K562 (cell line): ENCODE measurements around the gene MRPL54. TPM values are rescaled to one million over a fixed set of nuclear protein-coding genes. Genes with fewer than 3 reads are reported as not detected.

Experiments used
- ADNP ChIP-seq: fragments of 200-800 bp; sonication (Bioruptor generic); IDR thresholded peaks from 2 replicates; pipeline ENCODE4 v1.6.1; 2016; ENCODE audit warnings: missing genetic modification characterization, missing compliant biosample characterization
- NR3C1 ChIP-seq: sonication (generic); formaldehyde crosslinking; IDR thresholded peaks from 2 replicates; pipeline ENCODE4 v1.8.1; 2022; ENCODE audit warnings: missing genetic modification reagents
- SMARCA5 ChIP-seq: fragments of 450-650 bp; IDR thresholded peaks from 2 replicates; pipeline ENCODE4 v1.6.1; 2016
- SMARCC2 ChIP-seq: fragments of 450-650 bp; IDR thresholded peaks from 2 replicates; pipeline ENCODE4 v1.6.1; 2017; ENCODE audit warnings: antibody characterized with exemption, moderate library complexity, mild to moderate bottlenecking, low read depth
- SMARCE1 ChIP-seq: fragments of 450-650 bp; IDR thresholded peaks from 2 replicates; pipeline ENCODE4 v1.7.1; 2016; ENCODE audit warnings: mild to moderate bottlenecking
- YY1 ChIP-seq, 3 experiments: IDR thresholded peaks; 2 replicates each; pipeline ENCODE4 v1.6.1; 2011; ENCODE audit warnings: low read length in 2 of 3, mild to moderate bottlenecking in 2 of 3, moderate library complexity in 2 of 3, borderline replicate concordance in 1 of 3, control low read depth in 1 of 3, low read depth in 1 of 3; ENCODE audit not compliant: insufficient read depth in 3 of 3, insufficient replicate concordance in 2 of 3, control insufficient read depth in 1 of 3, insufficient read length in 1 of 3; ENCODE audit errors: extremely low read depth in 1 of 3
- ZKSCAN8 ChIP-seq: fragments of 200-800 bp; sonication (Bioruptor generic); IDR thresholded peaks from 2 replicates; pipeline ENCODE4 v1.6.1; 2016; ENCODE audit warnings: missing genetic modification characterization, missing compliant biosample characterization
- ZNF354B ChIP-seq: fragments of 250-450 bp; sonication (Bioruptor Pico); IDR thresholded peaks from 2 replicates; pipeline ENCODE4 v1.4.0; 2020
- ZNF436 ChIP-seq: fragments of 250-450, 450-650 bp; sonication (Bioruptor Pico); formaldehyde crosslinking; IDR thresholded peaks from 2 replicates; pipeline ENCODE4 v1.7.0; 2020; ENCODE audit warnings: mild to moderate bottlenecking
- ZNF764 ChIP-seq: fragments of 250-450 bp; sonication (Bioruptor Pico); IDR thresholded peaks from 2 replicates; pipeline ENCODE4 v1.4.0; 2020; ENCODE audit warnings: low read depth, mild to moderate bottlenecking, moderate library complexity
- polyA plus RNA-seq, 8 experiments: library from polyadenylated mRNA; depleted of rRNA in 4 of 8; stranded (reverse) in 5 of 8; unstranded in 3 of 8; fragments of >200 nt; fragmentation: Nextera tagmentation in 2 of 8; fragmentation: Illumina TruSeq in 1 of 8; extraction: Ambion mirVana in 2 of 8; extraction: Trizol in 1 of 8; gene quantifications; 2 replicates each; pipeline versions ENCODE4 v1.2.1 to v1.2.3, GENCODE V29; 2011 to 2014; ENCODE audit warnings: inconsistent platforms in 1 of 8, missing spikeins in 1 of 8
- total RNA-seq, 7 experiments: library from RNA; depleted of rRNA in 6 of 7; stranded (reverse); fragments of >200 nt in 6 of 7; fragmentation: Illumina TruSeq in 2 of 7; extraction: Trizol in 2 of 7; gene quantifications; 2 replicates each; pipeline versions ENCODE4 v1.2.1 to v1.2.3, GENCODE V29; 2011 to 2021; ENCODE audit warnings: low replicate concordance in 1 of 7
- TF ChIP-seq, protein P1 (sequence below): fragments of 250-450 bp; sonication (Bioruptor Pico); IDR thresholded peaks from 2 replicates; pipeline ENCODE4 v1.8.0; 2022; ENCODE audit warnings: moderate library complexity, mild to moderate bottlenecking, inconsistent platforms
- TF ChIP-seq, protein P2 (sequence below), 2 experiments: fragments of 450-650 bp in 1 of 2; sonication (generic) in 1 of 2; formaldehyde crosslinking in 1 of 2; IDR thresholded peaks in 1 of 2; conservative IDR thresholded peaks in 1 of 2; 2 replicates each; pipeline versions ENCODE4 v1.6.1 to v1.8.1; 2016 to 2023; ENCODE audit warnings: mild to moderate bottlenecking in 2 of 2, moderate library complexity in 2 of 2, inconsistent platforms in 1 of 2, missing genetic modification reagents in 1 of 2
- TF ChIP-seq, protein P3 (sequence below): fragments of 200-400 bp; formaldehyde crosslinking; IDR thresholded peaks from 2 replicates; pipeline ENCODE4 v1.6.1; 2017; ENCODE audit warnings: mild to moderate bottlenecking, low read depth, low read length, moderate library complexity
- TF ChIP-seq, protein P4 (sequence below): fragments of 450-650 bp; formaldehyde crosslinking; IDR thresholded peaks from 2 replicates; pipeline ENCODE4 v1.4.0; 2020; ENCODE audit warnings: mild to moderate bottlenecking, moderate library complexity
- TF ChIP-seq, protein P5 (sequence below), 2 experiments: IDR thresholded peaks; 2 replicates each; pipeline ENCODE4 v1.6.1; 2011; ENCODE audit warnings: borderline replicate concordance in 1 of 2, control low read depth in 1 of 2, low read depth in 1 of 2, low read length in 1 of 2, mild to moderate bottlenecking in 1 of 2, mixed read lengths in 1 of 2, moderate library complexity in 1 of 2; ENCODE audit not compliant: insufficient read depth in 1 of 2, insufficient read length in 1 of 2, poor library complexity in 1 of 2, severe bottlenecking in 1 of 2; ENCODE audit errors: extremely low read depth in 1 of 2
- TF ChIP-seq, protein P6 (sequence below): fragments of 450-650 bp; IDR thresholded peaks from 2 replicates; pipeline ENCODE4 v1.6.1; 2017; ENCODE audit warnings: antibody characterized with exemption

The MRPL54 gene
- total and polyA plus RNA-seq, 9 of the 15 experiments (the other 6 are each of a cell fraction or from before 2014, with no cell fraction given) = 3.5 to 120 (median 56.9) TPM

DNA sequence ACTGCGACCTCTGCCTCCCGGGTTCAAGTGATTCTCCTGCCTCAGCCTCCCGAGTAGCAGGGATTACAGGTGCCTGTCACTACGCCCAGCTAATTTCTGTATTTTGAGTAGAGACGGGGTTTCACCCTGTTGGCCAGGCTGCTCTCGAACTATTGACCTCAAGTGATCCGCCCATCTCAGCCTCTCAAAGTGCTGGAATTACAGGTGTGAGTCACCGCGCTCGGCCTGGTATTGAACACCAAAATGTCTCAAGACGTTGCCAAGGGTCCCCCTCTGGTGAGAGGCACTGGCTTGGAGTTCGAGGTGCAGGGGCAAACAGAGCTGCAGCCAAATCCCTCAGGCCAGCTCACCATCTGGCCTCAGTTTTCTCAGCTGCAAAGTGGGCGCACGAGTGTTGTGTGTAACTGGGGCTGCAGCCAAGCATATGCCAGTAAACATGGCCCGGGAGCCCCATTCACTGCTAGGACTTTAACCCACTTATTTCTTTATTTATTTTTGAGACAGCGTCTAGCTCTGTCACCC is 46.3 kb upstream of the MRPL54 start (continued):
- peak; percentile 38; the same call in 1 of the 2 replicates for TF ChIP-seq SMARCA5
- TF ChIP-seq SMARCE1 = no peak
- no peak for TF ChIP-seq ZNF764
- TF ChIP-seq ZNF436 (CRISPR knock-in tag) = no peak
- no peak for TF ChIP-seq SMARCC2
- TF ChIP-seq, protein P1, sequence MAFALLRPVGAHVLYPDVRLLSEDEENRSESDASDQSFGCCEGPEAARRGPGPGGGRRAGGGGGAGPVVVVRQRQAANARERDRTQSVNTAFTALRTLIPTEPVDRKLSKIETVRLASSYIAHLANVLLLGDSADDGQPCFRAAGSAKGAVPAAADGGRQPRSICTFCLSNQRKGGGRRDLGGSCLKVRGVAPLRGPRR (CRISPR knock-in tag) = no peak
- TF ChIP-seq, protein P2, sequence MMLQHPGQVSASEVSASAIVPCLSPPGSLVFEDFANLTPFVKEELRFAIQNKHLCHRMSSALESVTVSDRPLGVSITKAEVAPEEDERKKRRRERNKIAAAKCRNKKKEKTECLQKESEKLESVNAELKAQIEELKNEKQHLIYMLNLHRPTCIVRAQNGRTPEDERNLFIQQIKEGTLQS (IDR thresholded peaks at IDR 0.05) = peak; percentile 22; the same call in 1 of the 2 replicates
- TF ChIP-seq, protein P2 (CRISPR knock-in tag; conservative IDR thresholded peaks at IDR 0.05) = no peak
- TF ChIP-seq, protein P3, sequence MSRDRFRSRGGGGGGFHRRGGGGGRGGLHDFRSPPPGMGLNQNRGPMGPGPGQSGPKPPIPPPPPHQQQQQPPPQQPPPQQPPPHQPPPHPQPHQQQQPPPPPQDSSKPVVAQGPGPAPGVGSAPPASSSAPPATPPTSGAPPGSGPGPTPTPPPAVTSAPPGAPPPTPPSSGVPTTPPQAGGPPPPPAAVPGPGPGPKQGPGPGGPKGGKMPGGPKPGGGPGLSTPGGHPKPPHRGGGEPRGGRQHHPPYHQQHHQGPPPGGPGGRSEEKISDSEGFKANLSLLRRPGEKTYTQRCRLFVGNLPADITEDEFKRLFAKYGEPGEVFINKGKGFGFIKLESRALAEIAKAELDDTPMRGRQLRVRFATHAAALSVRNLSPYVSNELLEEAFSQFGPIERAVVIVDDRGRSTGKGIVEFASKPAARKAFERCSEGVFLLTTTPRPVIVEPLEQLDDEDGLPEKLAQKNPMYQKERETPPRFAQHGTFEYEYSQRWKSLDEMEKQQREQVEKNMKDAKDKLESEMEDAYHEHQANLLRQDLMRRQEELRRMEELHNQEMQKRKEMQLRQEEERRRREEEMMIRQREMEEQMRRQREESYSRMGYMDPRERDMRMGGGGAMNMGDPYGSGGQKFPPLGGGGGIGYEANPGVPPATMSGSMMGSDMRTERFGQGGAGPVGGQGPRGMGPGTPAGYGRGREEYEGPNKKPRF = no peak
- TF ChIP-seq, protein P4, sequence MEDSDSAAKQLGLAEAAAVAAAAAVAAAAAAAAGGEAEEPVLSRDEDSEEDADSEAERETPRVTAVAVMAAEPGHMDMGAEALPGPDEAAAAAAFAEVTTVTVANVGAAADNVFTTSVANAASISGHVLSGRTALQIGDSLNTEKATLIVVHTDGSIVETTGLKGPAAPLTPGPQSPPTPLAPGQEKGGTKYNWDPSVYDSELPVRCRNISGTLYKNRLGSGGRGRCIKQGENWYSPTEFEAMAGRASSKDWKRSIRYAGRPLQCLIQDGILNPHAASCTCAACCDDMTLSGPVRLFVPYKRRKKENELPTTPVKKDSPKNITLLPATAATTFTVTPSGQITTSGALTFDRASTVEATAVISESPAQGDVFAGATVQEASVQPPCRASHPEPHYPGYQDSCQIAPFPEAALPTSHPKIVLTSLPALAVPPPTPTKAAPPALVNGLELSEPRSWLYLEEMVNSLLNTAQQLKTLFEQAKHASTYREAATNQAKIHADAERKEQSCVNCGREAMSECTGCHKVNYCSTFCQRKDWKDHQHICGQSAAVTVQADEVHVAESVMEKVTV = no peak
- TF ChIP-seq YY1 (IDR thresholded peaks at IDR 0.05; ENCODE audit: borderline replicate concordance in 1 of 3, control insufficient read depth in 1 of 3, extremely low read depth in 1 of 3, insufficient read depth in 3 of 3, insufficient read length in 1 of 3, insufficient replicate concordance in 2 of 3, low read depth in 1 of 3, low read length in 2 of 3) = no peak
- peak; percentile 50; the same call in 1 of the 2 replicates for TF ChIP-seq ADNP (tag)
- TF ChIP-seq, protein P5, sequence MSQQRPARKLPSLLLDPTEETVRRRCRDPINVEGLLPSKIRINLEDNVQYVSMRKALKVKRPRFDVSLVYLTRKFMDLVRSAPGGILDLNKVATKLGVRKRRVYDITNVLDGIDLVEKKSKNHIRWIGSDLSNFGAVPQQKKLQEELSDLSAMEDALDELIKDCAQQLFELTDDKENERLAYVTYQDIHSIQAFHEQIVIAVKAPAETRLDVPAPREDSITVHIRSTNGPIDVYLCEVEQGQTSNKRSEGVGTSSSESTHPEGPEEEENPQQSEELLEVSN (IDR thresholded peaks at IDR 0.05; ENCODE audit: borderline replicate concordance in 1 of 2, extremely low read depth in 1 of 2, insufficient read depth in 1 of 2, insufficient read length in 1 of 2, low read depth in 1 of 2, low read length in 1 of 2, poor library complexity in 1 of 2, severe bottlenecking in 1 of 2) = no peak
- no peak for TF ChIP-seq ZKSCAN8 (CRISPR knock-in tag)
- TF ChIP-seq, protein P6, sequence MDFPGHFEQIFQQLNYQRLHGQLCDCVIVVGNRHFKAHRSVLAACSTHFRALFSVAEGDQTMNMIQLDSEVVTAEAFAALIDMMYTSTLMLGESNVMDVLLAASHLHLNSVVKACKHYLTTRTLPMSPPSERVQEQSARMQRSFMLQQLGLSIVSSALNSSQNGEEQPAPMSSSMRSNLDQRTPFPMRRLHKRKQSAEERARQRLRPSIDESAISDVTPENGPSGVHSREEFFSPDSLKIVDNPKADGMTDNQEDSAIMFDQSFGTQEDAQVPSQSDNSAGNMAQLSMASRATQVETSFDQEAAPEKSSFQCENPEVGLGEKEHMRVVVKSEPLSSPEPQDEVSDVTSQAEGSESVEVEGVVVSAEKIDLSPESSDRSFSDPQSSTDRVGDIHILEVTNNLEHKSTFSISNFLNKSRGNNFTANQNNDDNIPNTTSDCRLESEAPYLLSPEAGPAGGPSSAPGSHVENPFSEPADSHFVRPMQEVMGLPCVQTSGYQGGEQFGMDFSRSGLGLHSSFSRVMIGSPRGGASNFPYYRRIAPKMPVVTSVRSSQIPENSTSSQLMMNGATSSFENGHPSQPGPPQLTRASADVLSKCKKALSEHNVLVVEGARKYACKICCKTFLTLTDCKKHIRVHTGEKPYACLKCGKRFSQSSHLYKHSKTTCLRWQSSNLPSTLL = no peak
- no peak for TF ChIP-seq NR3C1 (CRISPR knock-in tag)
- no peak for TF ChIP-seq ZNF354B (CRISPR knock-in tag)
